HG03097 (cell line): ENCODE measurements around the gene RNGTT.
"Not testable (repeated sequence)": the region's sequence is repeated elsewhere in the genome, so short reads cannot be mapped to it uniquely, and the experiment has no call there.

Experiments used
- ATAC-seq: cut with Tn5 transposase; IDR thresholded peaks from one replicate; pipeline ENCODE4 v1.9.1; 2021; ENCODE audit not compliant: unreplicated experiment, low FRiP score

Gene RNGTT

DNA sequence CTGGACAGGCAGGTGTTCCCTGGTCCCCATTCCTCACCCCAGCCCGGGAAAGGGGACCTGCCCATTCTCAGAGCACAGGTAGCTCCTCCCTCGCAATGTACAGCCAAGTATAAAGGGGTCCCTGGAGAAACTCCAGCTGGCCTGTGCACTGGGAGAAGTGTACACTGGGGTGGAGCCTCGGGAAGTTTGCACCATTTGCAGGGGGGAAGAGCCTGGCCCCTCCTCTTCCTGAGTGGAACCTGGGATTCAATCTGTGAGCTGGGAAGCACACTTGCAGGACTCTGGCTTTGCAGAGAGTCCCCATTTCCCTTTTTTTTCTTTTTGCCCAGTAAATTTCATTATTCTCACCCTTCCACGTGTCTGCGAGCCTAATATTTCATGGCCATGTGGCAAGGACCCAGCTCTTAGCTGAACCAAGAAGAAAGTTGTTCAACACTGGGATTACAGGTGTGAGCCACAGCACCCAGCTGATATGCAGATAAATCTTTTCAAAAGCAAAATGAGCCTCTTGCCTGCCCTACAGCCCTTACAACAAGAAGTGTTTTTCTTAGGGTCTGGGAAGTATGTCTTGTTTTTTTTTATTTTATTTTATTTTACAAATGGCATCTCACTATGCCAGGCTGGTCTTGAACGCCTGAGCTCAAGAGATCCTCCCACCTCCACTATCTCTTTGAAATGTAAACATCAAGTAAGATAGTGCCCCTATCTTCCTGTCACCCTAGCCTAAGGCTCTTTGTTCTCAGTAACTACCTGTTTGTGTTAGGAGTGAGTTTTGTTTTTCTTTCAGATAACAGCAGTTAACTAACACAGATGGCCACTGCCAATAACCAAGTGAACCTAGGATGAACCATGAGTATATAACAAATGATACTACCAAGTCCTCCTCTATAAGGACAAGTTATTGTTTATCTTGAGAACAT lies 9.3 kb upstream of the RNGTT start:
- ATAC-seq = no peak

DNA sequence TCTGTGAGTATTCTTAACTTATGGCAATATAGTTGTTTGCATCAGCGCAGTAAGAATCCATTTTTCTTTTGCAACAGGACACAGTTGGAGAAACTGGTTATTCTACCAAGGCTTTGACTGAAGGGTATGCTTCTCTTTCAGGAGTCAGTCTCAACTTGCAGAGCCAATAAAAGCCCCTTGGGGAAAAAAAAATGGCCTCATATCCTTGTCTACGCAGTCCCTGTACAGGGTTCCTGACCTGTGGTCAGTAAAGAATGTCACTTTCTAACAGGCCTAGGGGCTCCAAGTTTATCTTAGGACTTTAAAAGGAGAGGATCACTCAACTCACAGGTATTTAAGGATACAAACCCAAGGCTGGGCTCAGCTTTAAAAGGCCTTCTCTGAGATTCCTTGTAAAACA lies 6.9 kb upstream of the RNGTT start:
- no peak for ATAC-seq

DNA sequence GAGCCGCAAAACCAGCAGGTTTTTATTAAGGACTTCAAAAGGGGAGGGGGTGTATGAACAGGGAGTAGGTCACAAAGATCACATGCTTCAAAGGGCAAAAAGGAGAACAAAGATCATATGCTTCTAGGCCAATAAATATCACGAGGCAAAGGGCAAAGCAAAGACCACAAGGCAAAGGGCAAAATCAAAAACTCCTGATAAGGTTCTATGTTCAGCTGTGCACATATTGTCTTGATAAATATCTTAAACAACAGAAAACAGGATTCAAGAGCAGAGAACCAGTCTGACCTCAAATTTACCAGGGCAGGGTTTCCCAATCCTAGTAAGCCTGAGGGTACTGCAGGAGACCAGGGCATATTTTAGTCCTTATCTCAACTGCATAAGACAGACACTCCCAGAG lies 5.8 kb upstream of the RNGTT start:
- not testable (repeated sequence) for ATAC-seq

DNA sequence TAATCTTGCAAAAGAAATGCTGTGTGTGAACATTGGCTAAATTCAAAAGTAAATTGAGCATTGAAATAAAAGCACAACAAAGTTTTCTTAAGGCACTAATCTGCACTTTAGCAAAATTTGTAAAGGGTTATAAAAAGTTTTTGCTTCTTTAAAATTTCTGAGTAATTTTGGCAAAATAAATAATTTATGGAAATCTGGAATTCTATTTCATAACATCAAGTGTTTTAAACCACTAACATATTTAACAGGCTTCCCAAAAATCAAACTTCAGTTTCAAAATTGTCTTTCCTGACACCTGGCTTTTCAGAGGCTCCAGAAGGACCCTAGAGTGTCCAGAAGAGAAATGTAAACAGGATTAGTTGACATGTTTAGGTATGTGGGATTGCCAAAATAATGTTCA lies 4.5 kb upstream of the RNGTT start:
- no peak for ATAC-seq

DNA sequence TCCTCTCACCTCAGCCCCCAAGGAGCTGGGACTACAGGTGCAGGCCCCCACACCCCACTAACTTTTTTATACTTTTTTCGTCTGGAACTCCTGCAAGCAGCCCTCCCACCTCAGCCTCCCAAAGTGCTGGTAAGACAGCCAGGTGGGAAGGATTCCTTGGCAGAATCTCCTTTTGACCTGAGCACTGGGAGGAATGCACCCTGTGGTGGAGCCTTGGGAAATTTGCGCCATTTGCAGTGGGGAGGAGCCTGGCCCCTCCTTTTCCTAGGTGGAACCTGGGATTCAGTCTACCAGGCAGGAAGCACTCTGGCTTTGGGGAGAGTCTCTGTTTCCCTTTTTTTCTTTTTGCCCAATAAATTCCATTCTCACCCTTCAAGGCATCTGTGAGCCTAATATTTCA lies 2.3 kb upstream of the RNGTT start:
- no peak for ATAC-seq

DNA sequence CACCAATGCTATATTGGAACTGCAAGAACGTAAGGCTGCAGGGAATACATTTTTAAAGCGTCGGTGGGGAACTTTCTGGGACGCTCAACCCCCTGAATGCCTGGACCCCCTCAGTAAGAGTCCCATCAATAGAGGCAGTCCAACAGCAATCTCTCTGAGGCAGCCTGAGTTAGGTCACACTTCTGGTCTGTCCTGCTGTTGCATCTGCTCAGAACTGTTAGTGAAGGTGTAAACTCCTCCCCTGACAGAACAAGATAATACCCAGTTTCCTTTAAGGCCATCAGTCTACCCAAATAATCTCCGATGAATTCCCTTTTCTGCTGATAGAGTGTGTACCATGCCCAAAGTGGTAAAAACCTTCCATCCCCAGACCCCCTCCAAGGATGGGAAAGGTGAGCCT lies 1.1 kb upstream of the RNGTT start:
- no peak for ATAC-seq

DNA sequence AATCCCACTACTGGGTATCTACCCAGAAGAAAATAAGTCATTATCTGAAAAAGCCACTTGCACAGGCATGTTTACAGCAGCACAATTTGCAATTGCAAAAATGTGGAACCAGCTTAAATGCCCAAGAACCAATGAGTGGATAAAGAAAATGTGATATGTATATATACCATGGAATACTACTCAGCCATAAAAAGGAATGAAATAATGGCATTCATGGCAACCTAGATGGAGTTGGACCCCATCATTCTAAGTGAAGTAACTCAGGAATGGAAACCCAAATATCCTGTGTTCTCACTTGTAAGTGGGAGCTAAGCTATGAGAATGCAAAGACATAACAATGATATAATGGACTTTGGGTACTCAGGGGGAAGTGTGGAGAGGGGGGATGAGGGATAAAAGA lies 4.6 kb downstream of the RNGTT start:
- no peak for ATAC-seq

DNA sequence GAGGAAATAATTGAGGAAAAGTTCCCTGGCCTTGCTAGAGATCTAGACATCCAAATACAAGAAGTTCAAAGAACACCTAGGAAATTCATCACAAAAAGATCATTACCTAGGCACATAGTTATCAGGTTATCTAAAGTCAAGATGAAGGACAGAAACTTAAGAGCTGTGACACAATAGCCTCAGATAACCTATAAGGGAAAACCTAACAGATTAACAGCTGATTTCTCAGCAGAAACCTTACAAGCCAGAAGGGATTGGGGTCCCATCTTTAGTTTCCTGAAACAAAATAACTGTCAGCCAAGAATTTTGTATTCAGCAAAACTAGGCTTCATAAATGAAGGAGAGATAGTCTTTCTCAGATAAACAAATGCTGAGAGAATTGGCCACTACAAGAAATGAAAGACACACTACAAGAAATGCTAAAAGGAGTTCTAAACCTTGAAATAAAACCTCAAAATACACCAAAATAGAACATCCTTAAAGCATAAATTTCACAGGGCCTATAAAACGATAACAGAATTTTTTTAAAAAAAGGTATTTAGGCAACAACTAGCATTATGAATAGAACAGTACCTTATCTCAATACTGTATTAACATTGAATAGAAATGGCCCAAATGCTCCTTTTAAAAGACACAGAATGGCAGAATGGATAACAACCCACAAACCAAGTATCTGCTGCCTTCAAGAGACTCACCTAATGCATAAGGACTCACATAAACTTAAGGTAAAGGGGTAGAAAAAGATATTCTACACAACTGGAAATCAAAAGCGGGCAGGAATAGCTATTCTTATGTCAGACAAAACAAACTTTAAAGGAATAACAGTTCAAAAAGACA lies 9.7 kb downstream of the RNGTT start:
- ATAC-seq = no peak

DNA sequence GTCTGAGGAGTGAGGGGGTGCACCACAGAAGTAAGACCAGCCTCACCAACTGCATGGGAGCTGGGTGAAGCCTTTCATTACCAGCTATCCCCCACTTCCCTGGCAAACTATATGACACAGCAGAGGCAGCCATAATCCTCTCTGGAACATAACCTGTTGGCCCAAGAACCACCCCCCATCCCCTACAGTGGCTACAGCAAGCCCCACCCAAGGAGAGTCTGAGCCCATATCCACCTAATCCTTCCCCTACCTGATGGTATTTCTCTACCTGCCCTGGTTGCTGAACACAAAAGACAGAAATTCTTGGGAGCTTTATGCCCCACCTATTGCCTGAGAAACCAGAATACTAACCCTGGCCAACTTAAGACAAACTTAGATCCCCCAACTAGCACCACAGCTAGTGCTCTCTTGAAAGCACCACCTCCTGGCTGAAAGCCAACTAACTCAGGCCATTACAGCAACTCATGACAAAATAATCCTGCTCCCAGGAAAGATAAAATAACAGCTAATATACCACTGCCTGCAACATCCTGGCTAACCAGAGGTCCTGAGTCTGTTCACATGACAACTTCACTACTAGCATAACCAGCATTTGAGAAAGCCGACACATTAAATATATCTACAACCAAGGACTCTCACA lies 11.2 kb downstream of the RNGTT start:
- no peak for ATAC-seq

DNA sequence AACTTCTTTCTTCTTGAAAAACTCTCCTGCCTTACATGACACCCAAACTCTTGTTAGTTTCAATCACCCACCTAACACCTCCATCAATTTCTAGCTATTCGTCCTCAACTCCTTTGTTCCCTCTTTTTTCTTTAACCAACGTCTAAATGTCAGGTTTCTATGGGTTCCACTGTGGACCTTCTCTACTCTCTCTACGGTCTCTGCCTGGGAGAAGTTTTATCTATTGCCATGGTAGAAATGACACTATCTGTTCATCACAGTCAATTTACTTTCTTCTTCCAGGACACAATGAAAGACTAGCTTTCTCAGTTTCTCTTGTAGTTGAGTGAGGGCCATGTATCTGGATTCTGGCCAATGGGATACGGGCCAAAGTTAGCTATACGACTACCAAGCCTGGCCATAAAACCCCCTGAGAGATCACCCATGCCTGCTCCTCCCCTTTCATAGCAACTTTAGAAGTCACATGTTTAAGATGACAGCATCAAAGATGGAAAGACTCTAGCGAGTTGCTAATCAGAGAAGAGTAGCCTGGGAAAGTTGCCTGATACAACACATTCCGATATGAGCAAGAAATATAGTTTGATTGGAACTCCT lies 17.9 kb downstream of the RNGTT start:
- no peak for ATAC-seq

DNA sequence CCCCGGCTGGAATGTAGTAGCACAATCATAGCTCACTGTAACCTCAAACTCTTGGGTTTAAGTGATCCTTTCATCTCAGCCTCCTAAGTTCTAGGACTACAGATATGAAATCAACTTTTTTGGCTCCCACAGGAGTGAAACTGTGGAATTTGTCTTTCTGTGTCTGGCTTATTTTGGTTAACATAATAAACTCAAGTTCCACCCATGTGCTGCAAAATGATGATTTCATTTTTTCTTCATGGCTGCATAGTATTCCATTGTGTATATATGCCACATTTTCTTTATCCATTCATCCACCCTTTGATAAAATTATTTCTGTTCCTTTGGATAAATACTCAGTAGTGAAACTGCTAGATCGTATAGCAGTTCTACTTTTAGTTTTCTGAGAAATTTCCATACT lies 29.9 kb downstream of the RNGTT start:
- ATAC-seq = no peak

DNA sequence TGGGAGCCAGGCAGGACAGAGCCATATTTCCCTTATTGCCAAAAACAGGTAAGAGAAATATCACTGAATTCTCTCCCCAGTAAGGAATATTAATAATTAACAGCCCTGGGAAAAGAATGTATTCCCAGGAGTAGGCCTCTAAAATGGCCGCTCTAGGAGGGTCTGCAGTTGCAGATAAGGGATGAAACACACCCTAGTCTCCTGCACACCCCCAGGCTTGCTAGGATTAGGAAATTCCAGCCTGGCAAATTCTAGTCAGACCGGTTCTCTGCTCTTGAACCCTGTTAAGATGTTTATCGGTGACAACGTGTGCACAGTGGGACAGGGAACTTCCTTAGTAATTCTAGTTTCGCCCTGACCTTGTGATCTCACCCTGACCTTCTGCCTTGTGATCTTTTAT lies 31.4 kb downstream of the RNGTT start:
- not testable (repeated sequence) for ATAC-seq

DNA sequence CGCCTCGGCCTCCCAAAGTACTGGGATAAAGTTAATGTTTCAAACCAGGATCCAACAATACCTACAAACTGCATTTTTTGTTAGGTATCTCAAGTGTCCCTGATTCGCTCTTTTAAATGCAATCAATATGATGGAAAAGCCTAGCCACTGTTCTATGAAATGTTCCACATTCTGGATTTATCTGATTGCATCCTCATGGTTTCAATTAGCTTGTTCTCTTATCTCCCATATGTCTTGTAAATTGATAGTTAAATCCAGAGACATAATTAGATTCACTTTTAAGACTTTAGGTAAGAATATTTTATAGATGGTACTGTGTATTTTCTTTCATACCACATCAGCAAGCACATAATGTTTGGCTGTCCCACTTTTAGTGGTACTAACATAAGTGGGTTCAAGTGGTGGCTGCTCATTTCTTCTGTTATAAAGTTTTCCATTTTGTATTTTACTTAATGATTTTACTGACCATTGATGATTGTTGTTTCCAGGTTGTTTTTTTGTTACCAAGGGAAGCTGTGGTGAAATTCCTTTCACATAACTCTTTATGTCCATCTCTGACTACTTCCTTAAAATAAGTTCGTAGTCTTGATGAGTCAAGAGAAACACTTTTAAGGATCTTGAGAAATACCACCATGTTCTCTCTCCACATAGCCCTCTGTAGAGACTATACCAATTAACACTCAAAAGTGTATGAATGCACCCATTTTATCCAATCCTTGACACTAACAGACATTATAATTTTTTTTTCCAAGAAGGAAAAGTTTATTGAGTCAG lies 40.5 kb downstream of the RNGTT start:
- no peak for ATAC-seq

DNA sequence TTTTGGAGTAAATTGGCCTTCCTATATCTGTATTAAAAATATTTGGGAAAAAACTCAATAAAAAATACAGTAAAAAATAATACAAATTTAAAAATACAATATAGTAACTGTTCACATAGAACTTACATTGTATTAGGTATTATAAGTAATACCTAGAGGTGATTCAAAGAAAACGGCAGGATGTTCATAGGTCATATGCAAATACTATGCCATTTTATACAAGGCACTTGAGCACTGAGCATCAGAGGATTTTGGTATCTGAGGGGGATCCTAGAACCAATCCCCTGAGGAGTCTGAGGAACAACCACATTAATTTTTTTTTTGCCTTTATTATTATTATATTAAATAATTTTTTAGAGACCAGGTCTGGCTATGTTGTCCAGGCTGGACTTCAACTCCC lies 41.7 kb downstream of the RNGTT start:
- no peak for ATAC-seq

DNA sequence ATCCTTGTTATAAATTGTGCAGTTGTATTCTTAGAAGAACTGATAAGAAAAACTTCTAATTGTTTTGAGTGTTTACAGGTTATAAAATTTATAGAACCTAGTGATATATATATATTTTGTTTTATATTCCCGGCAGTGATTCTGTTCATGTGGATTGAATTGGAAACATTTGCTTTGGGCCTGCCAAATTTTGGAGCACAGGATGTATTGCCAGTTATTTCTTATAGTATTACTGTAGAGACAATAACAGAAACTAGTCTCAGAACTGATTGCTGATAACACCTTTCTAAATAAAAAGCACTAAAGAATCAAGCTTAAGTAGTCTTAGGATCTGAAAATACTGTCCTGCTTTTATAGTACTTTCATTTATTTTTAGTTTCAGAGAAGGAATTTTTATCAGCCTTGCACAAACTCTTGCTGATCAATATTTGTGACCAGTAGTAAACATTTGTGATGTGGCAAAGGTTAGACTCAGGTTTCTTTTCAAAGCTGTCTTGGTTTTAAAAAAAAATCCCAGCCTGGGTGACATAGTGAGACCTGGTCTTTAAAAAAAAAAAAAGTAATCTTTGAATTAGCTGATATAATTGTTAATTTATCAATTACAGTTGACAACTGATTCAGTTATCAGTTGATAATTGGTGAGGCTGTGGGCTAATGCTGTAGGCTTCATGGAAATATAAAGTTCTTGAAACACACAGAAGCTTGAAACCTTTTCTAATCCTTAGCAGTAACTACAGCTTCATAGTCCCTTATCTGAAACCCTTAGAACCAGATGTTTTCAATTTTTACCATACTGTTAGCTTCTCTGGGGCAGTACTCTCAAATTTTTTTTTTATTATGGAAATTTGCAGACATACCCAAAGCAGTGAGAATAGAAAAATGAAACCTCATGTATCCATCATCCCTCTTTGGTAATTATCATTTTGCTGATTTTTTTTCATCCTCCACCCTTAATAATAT lies 42.4 kb downstream of the RNGTT start:
- no peak for ATAC-seq

DNA sequence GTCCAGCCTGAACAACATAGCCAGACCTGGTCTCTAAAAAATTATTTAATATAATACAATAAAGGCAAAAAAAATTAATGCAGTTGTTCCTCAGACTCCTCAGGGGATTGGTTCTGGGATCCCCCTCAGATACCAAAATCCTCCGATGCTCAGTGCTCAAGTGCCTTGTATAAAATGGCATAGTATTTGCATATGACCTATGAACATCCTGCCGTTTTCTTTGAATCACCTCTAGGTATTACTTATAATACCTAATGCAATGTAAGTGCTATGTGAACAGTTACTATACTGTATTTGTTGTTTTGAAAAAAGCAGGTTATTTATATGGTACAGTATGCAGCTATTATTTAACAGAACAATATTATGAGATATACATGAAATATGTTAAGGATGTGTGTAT lies 43.3 kb downstream of the RNGTT start:
- no peak for ATAC-seq

DNA sequence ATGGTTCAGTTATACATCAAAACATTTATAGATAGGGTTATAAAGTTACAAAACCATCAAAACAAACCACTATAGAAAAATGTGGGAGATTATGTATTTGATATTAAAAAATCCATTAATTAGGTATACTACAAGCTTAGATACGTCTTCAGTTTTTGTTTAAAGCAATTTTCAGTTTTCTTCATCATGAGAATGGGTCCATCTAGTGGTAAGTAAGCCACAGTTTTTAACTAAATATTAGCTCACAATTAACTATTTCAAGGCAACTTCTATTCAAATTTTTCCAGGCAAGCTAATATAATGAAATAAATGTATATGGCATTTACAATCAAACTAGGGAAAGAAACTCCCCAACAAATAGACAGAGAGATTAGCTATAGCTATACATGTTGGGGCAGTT lies 44.4 kb downstream of the RNGTT start:
- ATAC-seq = no peak

DNA sequence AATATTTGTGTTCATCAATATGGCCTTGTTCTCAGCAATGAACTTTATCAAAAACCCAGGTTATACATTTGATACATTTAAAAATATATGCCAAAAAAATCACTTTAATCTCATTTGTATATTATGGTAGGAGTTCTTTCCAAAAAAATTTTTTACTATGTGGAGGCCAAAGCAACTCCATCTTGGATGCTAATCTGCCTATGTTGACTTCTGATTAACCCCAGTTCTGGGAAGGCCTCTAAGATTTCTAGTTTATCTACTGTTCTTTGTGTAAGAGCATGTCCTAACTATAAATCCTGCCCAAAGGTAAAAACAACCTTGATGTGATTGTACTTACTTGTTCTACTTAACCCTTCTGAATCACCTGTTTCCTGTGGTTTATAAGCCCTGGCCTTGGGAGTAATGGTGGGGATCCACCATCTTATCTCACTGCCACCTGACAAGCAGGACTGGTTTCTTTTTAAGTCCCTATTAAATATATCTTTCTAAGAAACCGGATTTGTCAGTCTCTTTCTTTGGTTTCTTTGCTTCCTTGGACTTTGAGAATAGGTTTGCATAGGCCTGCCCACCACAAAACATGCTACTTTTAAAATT lies 46.7 kb downstream of the RNGTT start:
- no peak for ATAC-seq
